Stromal cell of bone marrow (primary cell): ENCODE measurements around the gene BACH2.
"Not testable (repeated sequence)": the region's sequence is repeated elsewhere in the genome, so short reads cannot be mapped to it uniquely, and the experiment has no call there.

ENCODE experiments used
- DNase-seq: peaks from one replicate; pipeline ENCODE4 v3.0.0-alpha.2; 2012; ENCODE audit warnings: low read depth

The BACH2 gene

GRCh38 chr6:89987830-89988229, 308.8 kb downstream of the BACH2 start:
- no peak for DNase-seq

GRCh38 chr6:89987140-89987539, 309.5 kb downstream of the BACH2 start:
- no peak for DNase-seq

- peak; percentile 80 for DNase-seq
Observed at GRCh38 chr6:89986650-89987074, 310.0 kb downstream of the BACH2 start.

- peak; percentile 88 for DNase-seq
Observed at GRCh38 chr6:89985751-89986493, 310.7 kb downstream of the BACH2 start.

GRCh38 chr6:89984926-89985750, 311.5 kb downstream of the BACH2 start:
- peak; percentile 44 for DNase-seq

- DNase-seq = no peak
Observed at GRCh38 chr6:89980353-89980752, 316.3 kb downstream of the BACH2 start.

GRCh38 chr6:89979481-89980119, 317.0 kb downstream of the BACH2 start:
- DNase-seq = no peak

GRCh38 chr6:89978749-89979145, 317.9 kb downstream of the BACH2 start:
- no peak for DNase-seq

- DNase-seq = peak; percentile 47
Observed at GRCh38 chr6:89977808-89978748, 318.6 kb downstream of the BACH2 start.

- no peak for DNase-seq
Observed at GRCh38 chr6:89976694-89977020, 320.0 kb downstream of the BACH2 start.

GRCh38 chr6:89975991-89976693, 320.5 kb downstream of the BACH2 start:
- no peak for DNase-seq

GRCh38 chr6:89975366-89975765, 321.3 kb downstream of the BACH2 start:
- DNase-seq = no peak

GRCh38 chr6:89974834-89975233, 321.8 kb downstream of the BACH2 start:
- DNase-seq = no peak

GRCh38 chr6:89972025-89972381, 324.6 kb downstream of the BACH2 start:
- no peak for DNase-seq

GRCh38 chr6:89971338-89972024, 325.2 kb downstream of the BACH2 start:
- not testable (repeated sequence) for DNase-seq

- DNase-seq = peak; percentile 53
Observed at GRCh38 chr6:89970609-89971337, 325.9 kb downstream of the BACH2 start.

GRCh38 chr6:89970072-89970471, 326.6 kb downstream of the BACH2 start:
- no peak for DNase-seq

GRCh38 chr6:89966913-89967312, 329.7 kb downstream of the BACH2 start:
- no peak for DNase-seq

- no peak for DNase-seq
Observed at GRCh38 chr6:89966228-89966544, 330.5 kb downstream of the BACH2 start.
